Activated T-cell treated with anti-CD3 and anti-CD28 coated beads for 24 hours (primary cell): Measurements from ENCODE around the gene KCNK6.
"Not testable (repeated sequence)": the region's sequence is repeated elsewhere in the genome, so short reads cannot be mapped to it uniquely, and the experiment has no call there.

Source experiments
- DNase-seq: peaks from one replicate; pipeline ENCODE4 v3.0.0-alpha.2; 2020; ENCODE audit warnings: low read depth

Gene KCNK6

GRCh38 chr19:38324431-38324830 is 4.8 kb downstream of the KCNK6 start:
- no peak for DNase-seq

- DNase-seq = no peak
Measured at GRCh38 chr19:38326591-38326990, 6.9 kb downstream of the KCNK6 start.

GRCh38 chr19:38329651-38330050 is 10.0 kb downstream of the KCNK6 start:
- no peak for DNase-seq

GRCh38 chr19:38331728-38332127 is 12.1 kb downstream of the KCNK6 start:
- DNase-seq = no peak

GRCh38 chr19:38333245-38333644 is 13.6 kb downstream of the KCNK6 start:
- DNase-seq = no peak

- DNase-seq = peak; percentile 95
Measured at GRCh38 chr19:38335949-38336637, 16.4 kb downstream of the KCNK6 start.

- peak; percentile 93 for DNase-seq
Measured at GRCh38 chr19:38336638-38337359, 17.2 kb downstream of the KCNK6 start.

GRCh38 chr19:38337360-38337653 is 17.7 kb downstream of the KCNK6 start:
- no peak for DNase-seq

GRCh38 chr19:38339011-38339410 is 19.4 kb downstream of the KCNK6 start:
- not testable (repeated sequence) for DNase-seq

- DNase-seq = no peak
Measured at GRCh38 chr19:38340927-38341326, 21.3 kb downstream of the KCNK6 start.

- DNase-seq = no peak
Measured at GRCh38 chr19:38346837-38347236, 27.2 kb downstream of the KCNK6 start.

- no peak for DNase-seq
Measured at GRCh38 chr19:38350883-38351282, 31.2 kb downstream of the KCNK6 start.

GRCh38 chr19:38351865-38352395 is 32.3 kb downstream of the KCNK6 start:
- DNase-seq = no peak

GRCh38 chr19:38352611-38353010 is 33.0 kb downstream of the KCNK6 start:
- DNase-seq = no peak

- DNase-seq = no peak
Measured at GRCh38 chr19:38355728-38356725, 36.4 kb downstream of the KCNK6 start.

- no peak for DNase-seq
Measured at GRCh38 chr19:38358071-38358470, 38.4 kb downstream of the KCNK6 start.

- no peak for DNase-seq
Measured at GRCh38 chr19:38359242-38360021, 39.8 kb downstream of the KCNK6 start.

- no peak for DNase-seq
Measured at GRCh38 chr19:38360351-38360750, 40.7 kb downstream of the KCNK6 start.

- no peak for DNase-seq
Measured at GRCh38 chr19:38360839-38361631, 41.4 kb downstream of the KCNK6 start.

GRCh38 chr19:38361633-38362075 is 42.0 kb downstream of the KCNK6 start:
- DNase-seq = peak; percentile 59
